Measurements from ENCODE around the gene ASNS. TPM values are rescaled to one million over a fixed set of nuclear protein-coding genes. Genes with fewer than 3 reads are reported as not detected.

The ASNS gene
- total and polyA plus RNA-seq, 2 experiments from 2014 or later = 45.7 to 69.7 TPM

DNA sequence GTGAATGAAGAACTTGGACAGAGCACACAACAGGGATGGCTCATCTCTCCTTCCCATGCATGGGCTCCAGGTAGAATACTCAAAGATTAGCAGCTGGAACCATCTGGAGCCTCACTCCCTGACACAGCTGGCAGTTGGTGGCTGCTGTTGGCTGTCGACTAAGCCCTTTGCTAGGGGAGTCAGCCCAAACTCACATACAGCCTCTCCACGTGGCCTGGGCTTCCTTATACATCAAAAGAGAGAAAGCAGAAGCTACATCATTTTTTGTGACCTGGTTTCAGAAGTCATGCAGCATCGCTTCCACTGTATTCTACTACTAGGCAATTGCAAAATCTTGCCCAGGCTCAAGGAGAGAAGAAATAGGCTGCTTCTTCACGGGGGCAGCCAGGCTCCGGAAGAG, 24.4 kb downstream of the ASNS start:
- H3K4me1 ChIP-seq (ENCODE audit: insufficient read depth) = no peaks in the 10 kb centered on the region

DNA sequence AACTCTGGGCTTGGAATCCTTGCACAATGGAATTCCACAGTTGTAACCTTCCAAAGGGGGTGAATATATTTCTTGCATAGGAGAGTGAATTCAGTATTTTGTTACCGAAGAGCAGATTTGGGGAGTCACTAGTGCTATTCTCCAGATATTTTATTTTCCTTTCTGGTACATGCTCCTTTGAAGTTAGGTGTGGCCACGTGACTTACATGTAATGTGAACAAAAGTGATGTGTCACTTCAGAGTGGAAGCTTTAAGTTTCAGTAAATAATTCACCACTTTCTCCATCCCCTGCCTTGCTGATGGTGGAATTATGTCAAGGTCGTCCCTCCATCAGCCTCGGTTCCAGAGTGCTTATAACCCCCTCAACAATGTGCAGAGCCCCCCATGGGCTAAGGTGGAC, 25.3 kb downstream of the ASNS start:
- 73% methylated on average over 4 of the region's 4 CpGs for WGBS (ENCODE audit: low lambda C conversion rate, missing lambda C conversion rate)
- H3K27me3 ChIP-seq = no peaks in the 10 kb centered on the region
- H3K9me2 ChIP-seq (replicated peaks; ENCODE audit: insufficient read depth) = no peaks in the 10 kb centered on the region
- H3K9me3 ChIP-seq (ENCODE audit: low read depth) = no peaks in the 10 kb centered on the region
- no peaks in the 10 kb centered on the region for H3K36me3 ChIP-seq (replicated peaks; ENCODE audit: insufficient read depth, low read depth)
- H3K4me2 ChIP-seq = no peak overlapping the region
- no peak overlapping the region for H3K27ac ChIP-seq
- no peak for DNase-seq (ENCODE audit: low spot score)
- no peak overlapping the region for H2AFZ ChIP-seq
- H4K20me1 ChIP-seq (ENCODE audit: insufficient read depth, poor library complexity, severe bottlenecking) = no peaks in the 10 kb centered on the region
- no peak overlapping the region for H3K4me3 ChIP-seq
- no peaks in the 10 kb centered on the region for H3K79me2 ChIP-seq
- no peak for TF ChIP-seq EZH2phosphoT487 (IDR thresholded peaks at IDR 0.05; ENCODE audit: low read depth, severe bottlenecking, unreplicated experiment)
- TF ChIP-seq, protein P1, sequence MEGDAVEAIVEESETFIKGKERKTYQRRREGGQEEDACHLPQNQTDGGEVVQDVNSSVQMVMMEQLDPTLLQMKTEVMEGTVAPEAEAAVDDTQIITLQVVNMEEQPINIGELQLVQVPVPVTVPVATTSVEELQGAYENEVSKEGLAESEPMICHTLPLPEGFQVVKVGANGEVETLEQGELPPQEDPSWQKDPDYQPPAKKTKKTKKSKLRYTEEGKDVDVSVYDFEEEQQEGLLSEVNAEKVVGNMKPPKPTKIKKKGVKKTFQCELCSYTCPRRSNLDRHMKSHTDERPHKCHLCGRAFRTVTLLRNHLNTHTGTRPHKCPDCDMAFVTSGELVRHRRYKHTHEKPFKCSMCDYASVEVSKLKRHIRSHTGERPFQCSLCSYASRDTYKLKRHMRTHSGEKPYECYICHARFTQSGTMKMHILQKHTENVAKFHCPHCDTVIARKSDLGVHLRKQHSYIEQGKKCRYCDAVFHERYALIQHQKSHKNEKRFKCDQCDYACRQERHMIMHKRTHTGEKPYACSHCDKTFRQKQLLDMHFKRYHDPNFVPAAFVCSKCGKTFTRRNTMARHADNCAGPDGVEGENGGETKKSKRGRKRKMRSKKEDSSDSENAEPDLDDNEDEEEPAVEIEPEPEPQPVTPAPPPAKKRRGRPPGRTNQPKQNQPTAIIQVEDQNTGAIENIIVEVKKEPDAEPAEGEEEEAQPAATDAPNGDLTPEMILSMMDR (IDR thresholded peaks at IDR 0.05; ENCODE audit: poor library complexity) = no peak
- no peak for TF ChIP-seq EZH2 (IDR thresholded peaks at IDR 0.05; ENCODE audit: borderline replicate concordance)
- no peaks in the 10 kb centered on the region for H3K4me1 ChIP-seq (ENCODE audit: insufficient read depth)

More for the DNA sequence above, 24.4 kb downstream of the ASNS start:
- Histone ChIP-seq H3K27me3 (no peaks in the 10 kb centered on the region), H3K9me2 (replicated peaks; ENCODE audit: insufficient read depth) (no peaks in the 10 kb centered on the region), H4K20me1 (ENCODE audit: insufficient read depth, poor library complexity, severe bottlenecking) (no peaks in the 10 kb centered on the region), H2AFZ (no peak overlapping the region), H3K4me2 (no peak overlapping the region), H3K4me3 (no peak overlapping the region), H3K27ac (no peak overlapping the region), H3K9me3 (ENCODE audit: low read depth) (no peaks in the 10 kb centered on the region), H3K36me3 (replicated peaks; ENCODE audit: insufficient read depth, low read depth) (no peaks in the 10 kb centered on the region), H3K79me2 (no peaks in the 10 kb centered on the region)
- no peak for DNase-seq (ENCODE audit: low spot score)
- no peak for TF ChIP-seq EZH2phosphoT487 (IDR thresholded peaks at IDR 0.05; ENCODE audit: low read depth, severe bottlenecking, unreplicated experiment)
- TF ChIP-seq, protein P1 (IDR thresholded peaks at IDR 0.05; ENCODE audit: poor library complexity) = no peak
- no peak for TF ChIP-seq EZH2 (IDR thresholded peaks at IDR 0.05; ENCODE audit: borderline replicate concordance)
- 62% methylated on average over 5 of the region's 5 CpGs for WGBS (ENCODE audit: low lambda C conversion rate, missing lambda C conversion rate)

DNA sequence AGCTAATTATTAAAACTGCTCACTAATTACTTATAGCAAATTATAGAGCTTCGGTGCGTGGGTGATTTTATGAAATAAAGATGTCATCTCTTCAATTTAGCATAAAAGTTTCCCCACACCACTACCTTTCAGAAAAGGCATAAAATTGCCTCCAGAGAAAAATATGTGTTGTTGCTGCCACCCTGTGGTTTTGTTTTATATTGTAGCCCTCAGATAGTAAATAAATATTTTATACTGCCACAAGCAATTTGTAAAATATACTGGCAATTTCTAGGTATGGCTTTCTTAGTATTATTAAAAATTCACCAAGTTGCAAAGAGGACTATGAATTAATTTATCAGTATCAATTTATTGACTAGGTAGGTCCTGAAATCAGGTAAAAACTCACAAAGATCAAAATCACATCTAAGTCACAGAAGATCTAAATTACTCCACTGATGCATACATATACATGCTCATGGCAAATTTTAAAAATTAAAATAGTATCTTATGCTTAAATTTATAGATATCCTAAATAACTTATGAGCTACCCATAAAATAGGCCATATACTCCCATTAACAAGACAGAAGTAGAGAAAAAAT, 26.5 kb downstream of the ASNS start:
- Histone ChIP-seq H3K4me3 (no peak overlapping the region), H3K4me2 (no peak overlapping the region), H3K9me2 (replicated peaks; ENCODE audit: insufficient read depth) (no peaks in the 10 kb centered on the region), H3K36me3 (replicated peaks; ENCODE audit: insufficient read depth, low read depth) (no peaks in the 10 kb centered on the region), H3K27me3 (no peaks in the 10 kb centered on the region), H3K27ac (no peak overlapping the region), H4K20me1 (ENCODE audit: insufficient read depth, poor library complexity, severe bottlenecking) (no peaks in the 10 kb centered on the region), H3K4me1 (ENCODE audit: insufficient read depth) (no peaks in the 10 kb centered on the region), H3K79me2 (no peaks in the 10 kb centered on the region), H3K9me3 (ENCODE audit: low read depth) (no peaks in the 10 kb centered on the region), H2AFZ (no peak overlapping the region)
- DNase-seq (ENCODE audit: low spot score) = peak; percentile 35
- TF ChIP-seq EZH2 (IDR thresholded peaks at IDR 0.05; ENCODE audit: borderline replicate concordance) = no peak
- TF ChIP-seq, protein P1 (IDR thresholded peaks at IDR 0.05; ENCODE audit: poor library complexity) = peak; percentile 60
- 37% methylated on average over 2 of the region's 2 CpGs for WGBS (ENCODE audit: low lambda C conversion rate, missing lambda C conversion rate)

All from hepatocyte (in vitro differentiated cells).